ENCODE measurements around the gene ACSF3.

GRCh38 chr16:89152831-89153700 is 59.4 kb downstream of the ACSF3 start:
- TF ChIP-seq ATF3 (IDR thresholded peaks at IDR 0.05) (no peak), CTCF (IDR thresholded peaks at IDR 0.05; ENCODE audit: low read depth, low read length, missing input control) (no peak)
